T-cell (primary cell): ENCODE data around the gene LPAR2. TPM values are rescaled to one million over a fixed set of nuclear protein-coding genes. Genes with fewer than 3 reads are reported as not detected.
"Not testable (repeated sequence)": the region's sequence is repeated elsewhere in the genome, so short reads cannot be mapped to it uniquely, and the experiment has no call there.

Experiments
- ATAC-seq, 4 experiments: fragments of 200-7000 bp in 3 of 4; fragments of 150-1000 bp in 1 of 4; cut with Tn5 transposase; replicated peaks in 1 of 4; 1 replicate in 3 of 4; 2 replicates in 1 of 4; pipeline ENCODE4 v1.10.0; 2021; ENCODE audit warnings: moderate library complexity in 3 of 4, mild to moderate bottlenecking in 2 of 4, moderate number of reproducible peaks in 1 of 4
- CTCF ChIA-PET, 2 donors: fragments of 300-600 bp; sonication (Branson Sonifier 250); formaldehyde crosslinking; loops; one replicate each; lab custom pipeline; 2022; ENCODE audit warnings: antibody characterized with exemption in 2 of 2; lab: Charles Lee
- POLR2A ChIA-PET, 2 donors: fragments of 300-600 bp; sonication (Branson Sonifier 250); formaldehyde crosslinking; loops; one replicate each; lab custom pipeline; 2022; ENCODE audit warnings: antibody characterized with exemption in 2 of 2; lab: Charles Lee
- DNase-seq, 35 experiments: peaks; one replicate each; pipeline versions ENCODE4 v3.0.0 to v3.0.0-alpha.2; 2013 to 2023
- H3K27ac ChIP-seq: one replicate; pipeline ENCODE4 v1.5.1; 2013; ENCODE audit warnings: low read length
- H3K27me3 ChIP-seq, 2 experiments: replicated peaks in 1 of 2; 1 replicate in 1 of 2; 2 replicates in 1 of 2; pipeline versions ENCODE4 v1.6.1 to v1.7.0; 2013; ENCODE audit warnings: low read length in 1 of 2, mixed read lengths in 1 of 2; ENCODE audit not compliant: control insufficient read depth in 2 of 2, insufficient read depth in 2 of 2; ENCODE audit errors: extremely low read depth in 1 of 2
- H3K36me3 ChIP-seq, 2 donors: 1 replicate in 1 of 2; 2 replicates in 1 of 2; pipeline versions ENCODE4 v1.6.1 to v1.7.0; 2013; ENCODE audit warnings: low read length in 1 of 2; ENCODE audit not compliant: control insufficient read depth in 2 of 2, insufficient read depth in 1 of 2; ENCODE audit errors: extremely low read depth in 1 of 2
- H3K4me1 ChIP-seq, 2 experiments: 1 replicate in 1 of 2; 2 replicates in 1 of 2; pipeline versions ENCODE4 v1.6.1 to v1.7.0; 2013; ENCODE audit warnings: low read length in 2 of 2, mixed read lengths in 1 of 2; ENCODE audit not compliant: insufficient read depth in 2 of 2, control insufficient read depth in 1 of 2; ENCODE audit errors: extremely low read depth in 1 of 2
- H3K4me3 ChIP-seq, 2 donors: 1 replicate in 1 of 2; 2 replicates in 1 of 2; pipeline versions ENCODE4 v1.5.1 to v1.7.0; 2013; ENCODE audit warnings: mild to moderate bottlenecking in 2 of 2, low read length in 1 of 2, moderate library complexity in 1 of 2; ENCODE audit not compliant: control insufficient read depth in 1 of 2; ENCODE audit errors: extremely low read depth in 1 of 2
- H3K9me3 ChIP-seq: 2 replicates; pipeline ENCODE4 v1.7.0; 2013
- H3K27ac Mint-ChIP-seq, 2 donors: one replicate each; pipeline ENCODE4 v1.8.0; 2020 to 2021; ENCODE audit warnings: mild to moderate bottlenecking in 2 of 2, mixed read lengths in 2 of 2
- H3K27me3 Mint-ChIP-seq, 2 donors: one replicate each; pipeline ENCODE4 v1.8.0; 2021 to 2022; ENCODE audit warnings: mixed read lengths in 2 of 2
- H3K36me3 Mint-ChIP-seq: one replicate; pipeline ENCODE4 v1.8.0; 2021; ENCODE audit warnings: mixed read lengths
- H3K4me1 Mint-ChIP-seq, 3 donors: one replicate each; pipeline ENCODE4 v1.8.0; 2020 to 2022; ENCODE audit warnings: mixed read lengths in 3 of 3, mild to moderate bottlenecking in 1 of 3
- H3K4me3 Mint-ChIP-seq, 3 donors: one replicate each; pipeline ENCODE4 v1.8.0; 2020 to 2022; ENCODE audit warnings: mild to moderate bottlenecking in 3 of 3, mixed read lengths in 3 of 3, moderate library complexity in 3 of 3
- H3K9me3 Mint-ChIP-seq, 3 donors: one replicate each; pipeline ENCODE4 v1.8.0; 2020 to 2022; ENCODE audit warnings: mixed read lengths in 3 of 3
- WGBS: methylation state at CpG from one replicate; pipeline ENCODE4 v1.1.5; 2013; ENCODE audit warnings: missing lambda C conversion rate; ENCODE audit not compliant: insufficient coverage; 5-methylcytosine and 5-hydroxymethylcytosine counted together
- total RNA-seq, 35 experiments: library from RNA in 6 of 35; stranded (reverse) in 6 of 35; fragments of 120-200 nt in 1 of 35; gene quantifications; one replicate each; pipeline versions ENCODE4 v1.2.1 to v1.2.4 and lab custom pipeline; 2013 to 2026

Gene LPAR2
- total RNA-seq, 5 donors from 2014 or later (not counting 1 experiment from before 2014, with no cell fraction given), result 78.3 to 106 (median 82.4) TPM

DNA sequence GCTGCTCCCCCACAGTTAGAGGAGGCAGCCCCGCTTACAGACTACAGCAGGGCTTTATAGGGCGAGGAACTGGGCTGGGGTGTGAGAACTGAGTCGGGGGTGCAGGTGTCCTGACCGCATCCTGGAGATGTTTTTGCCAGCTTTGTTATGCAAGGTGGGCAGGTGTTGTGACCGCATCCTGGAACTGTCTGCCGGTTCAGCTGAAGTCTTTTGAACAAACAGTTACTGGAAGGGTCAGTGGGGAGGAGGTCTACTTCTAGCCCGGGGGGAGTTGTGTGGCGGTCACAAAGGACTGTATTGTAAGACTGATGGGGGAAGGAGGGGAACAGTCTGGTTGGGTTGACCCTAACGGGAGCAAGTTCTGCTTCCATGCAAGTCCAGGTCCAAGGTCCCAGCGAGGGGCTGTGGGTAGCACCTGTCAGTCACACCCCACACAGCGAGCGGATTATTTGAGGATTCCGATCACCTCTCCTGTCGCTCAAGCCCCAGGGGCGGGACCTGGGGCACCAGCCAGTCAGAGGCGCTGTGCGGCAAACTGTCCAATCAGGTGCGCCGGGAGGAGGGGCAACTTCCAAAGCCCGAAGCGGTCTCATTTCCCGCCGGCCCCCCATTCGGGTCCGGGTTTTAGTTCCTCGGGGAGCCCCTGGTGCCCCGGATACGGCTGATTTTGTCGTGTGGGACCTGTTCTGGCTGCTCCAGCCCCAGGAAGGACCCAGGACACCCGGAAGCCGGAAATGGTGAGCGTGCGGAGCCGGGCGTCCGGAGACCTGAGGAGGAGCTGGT lies 40.4 kb upstream of the LPAR2 start, which contains the start of gene ZNF101:
TSS of gene ZNF101 (plus strand) at position 610 of the 783 bp plus-strand sequence. CDS start at position 735, 125 bp downstream.
- Mint-ChIP-seq H3K27ac (peak within 1 kb of the TSS; percentile 93 to 98), H3K4me3 (peak within 1 kb of the TSS; percentile 77 to 89 (median 83)), H3K27me3 (no peaks in the 10 kb centered on the region), H3K4me1 (peaks cover 31 to 51% (median 50%) of the 10 kb centered on the region in 3 donors), H3K9me3 (no peaks in the 10 kb centered on the region), H3K36me3 (peaks cover 30% of the 10 kb centered on the region)
- ChIA-PET CTCF (interaction anchor here in 1 of 2 donors (0.9 kb wide), 1 partner anchor 198 kb away, joined by 4 read pairs; the partner anchor contains the start of gene ZNF253), POLR2A (interaction anchor here in 1 of 2 donors (0.6 to 0.7 kb wide), 3 partner anchors 54 to 108 kb away, joined by 3 read pairs; no protein-coding TSS in a partner anchor)
- peak within 1 kb of the TSS; percentile 95 for H3K27ac ChIP-seq
- peaks cover 2 to 78% of the 10 kb centered on the region in 2 experiments for H3K4me1 ChIP-seq
- ATAC-seq, result peak; percentile 71 to 77 (median 74)
- no peaks in the 10 kb centered on the region for H3K27me3 ChIP-seq
- peaks cover 13 to 21% of the 10 kb centered on the region in 2 donors for H3K36me3 ChIP-seq
- no peaks in the 10 kb centered on the region for H3K9me3 ChIP-seq
- H3K4me3 ChIP-seq, result peak within 1 kb of the TSS; percentile 91 to 93
- under 1% methylated on average over 33 of the region's 36 CpGs for WGBS
- DNase-seq, result peak; percentile 88 to 97 (median 95)

DNA sequence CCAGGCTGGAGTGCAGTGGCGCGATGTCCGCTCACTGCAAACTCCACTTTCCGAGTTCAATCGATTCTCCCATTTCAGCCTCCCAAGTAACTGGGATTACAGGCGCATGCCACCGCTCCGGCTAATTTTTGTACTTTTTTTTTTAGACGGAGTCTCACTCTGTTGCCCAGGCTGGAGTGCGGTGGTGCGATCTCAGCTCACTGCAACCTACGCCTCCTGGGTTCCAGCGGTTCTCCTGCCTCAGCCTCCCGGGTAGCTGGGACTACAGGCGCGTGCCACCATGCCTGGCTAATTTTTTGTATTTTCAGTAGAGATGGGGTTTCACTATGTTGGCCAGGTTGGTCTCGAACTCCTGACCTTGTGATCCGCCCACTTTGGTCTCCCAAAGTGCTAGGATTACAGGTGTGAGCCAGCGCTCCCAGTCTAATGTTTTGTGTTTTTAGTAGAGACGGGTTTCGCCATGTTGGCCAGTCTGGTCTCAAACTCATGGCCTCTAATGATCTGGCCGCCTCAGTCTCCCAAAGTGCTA lies 37.5 kb upstream of the LPAR2 start:
- Mint-ChIP-seq H3K27ac (peak overlapping the region; percentile 34 to 57), H3K36me3 (peaks cover 12% of the 10 kb centered on the region), H3K4me3 (peak overlapping the region in 2 of 3 donors; percentile 41 to 77), H3K4me1 (peaks cover 44 to 53% (median 53%) of the 10 kb centered on the region in 3 donors)
- H3K36me3 ChIP-seq, H3K27me3 ChIP-seq, DNase-seq, H3K27ac ChIP-seq, ATAC-seq, H3K4me3 ChIP-seq, H3K9me3 ChIP-seq, CTCF ChIA-PET, H3K27me3 Mint-ChIP-seq, H3K9me3 Mint-ChIP-seq: not testable (repeated sequence)
- peaks cover 16 to 79% of the 10 kb centered on the region in 2 experiments for H3K4me1 ChIP-seq
- WGBS, result 98% methylated on average over 16 of the region's 22 CpGs
- POLR2A ChIA-PET, result interaction anchor here in 1 of 2 donors (0.6 kb wide), 1 partner anchor 45 kb away, joined by 3 read pairs; no protein-coding TSS in a partner anchor

- H3K9me3 ChIP-seq, result no peaks in the 10 kb centered on the region
- ATAC-seq (peak; percentile 74 to 75 (median 74)), DNase-seq (peak; percentile 87 to 97 (median 92))
- H3K36me3 ChIP-seq, result peaks cover 12 to 24% of the 10 kb centered on the region in 2 donors
- peak within 1 kb of the TSS; percentile 91 for H3K27ac ChIP-seq
- no peaks in the 10 kb centered on the region for H3K9me3 Mint-ChIP-seq
- peaks cover 15% of the 10 kb centered on the region for H3K36me3 Mint-ChIP-seq
- no peaks in the 10 kb centered on the region for H3K27me3 ChIP-seq
- CTCF ChIA-PET, result interaction anchor here (0.6 to 0.7 kb wide), 2 partner anchors 334 to 506 kb away, joined by 3 to 5 read pairs; no protein-coding TSS in a partner anchor
- H3K27me3 Mint-ChIP-seq, result no peaks in the 10 kb centered on the region
- WGBS, result under 1% methylated on average over 76 of the region's 85 CpGs
- peak within 1 kb of the TSS; percentile 78 to 93 (median 92) for H3K4me3 Mint-ChIP-seq
- peak within 1 kb of the TSS; percentile 65 to 82 for H3K4me3 ChIP-seq
- H3K27ac Mint-ChIP-seq, result peak within 1 kb of the TSS; percentile 96 to 99
- POLR2A ChIA-PET, result interaction anchor here (0.6 to 0.9 kb wide), 5 partner anchors 43 to 1360 kb away, joined by 3 to 6 read pairs (median 4); partner anchors contain the start of gene ZNF14 (in 1 of the 2)
- peaks cover 35 to 49% (median 46%) of the 10 kb centered on the region in 3 donors for H3K4me1 Mint-ChIP-seq
- H3K4me1 ChIP-seq, result peaks cover 14 to 66% of the 10 kb centered on the region in 2 experiments
Measured at GRCh38 chr19:19663256-19664120, 35.5 kb upstream of the LPAR2 start, which contains the start of gene ATP13A1. Gene ATP13A1, minus strand, starts transcription at chr19:19663676. Its CDS starts 10 bp downstream, at chr19:19663666.

- H3K4me3 Mint-ChIP-seq, result peak overlapping the region; percentile 78 to 92 (median 88)
- no peaks in the 10 kb centered on the region for H3K9me3 Mint-ChIP-seq
- H3K4me1 Mint-ChIP-seq, result peaks cover 29 to 47% (median 41%) of the 10 kb centered on the region in 3 donors
- ATAC-seq, result peak in 1 of 4 experiments; percentile 0
- Histone ChIP-seq H3K4me3 (peak overlapping the region; percentile 65 to 82), H3K4me1 (peaks cover 14 to 60% of the 10 kb centered on the region in 2 experiments), H3K27me3 (no peaks in the 10 kb centered on the region), H3K36me3 (peaks cover 16 to 29% of the 10 kb centered on the region in 2 donors), H3K9me3 (no peaks in the 10 kb centered on the region), H3K27ac (peak overlapping the region; percentile 66)
- 4% methylated on average over 13 of the region's 17 CpGs for whole genome bisulfite sequencing
- no peak for DNase-seq
- no peaks in the 10 kb centered on the region for H3K27me3 Mint-ChIP-seq
- peaks cover 20% of the 10 kb centered on the region for H3K36me3 Mint-ChIP-seq
- POLR2A ChIA-PET, result interaction anchor here in 1 of 2 donors (0.6 kb wide), 1 partner anchor 1361 kb away, joined by 3 read pairs; no protein-coding TSS in a partner anchor
- peak overlapping the region; percentile 89 to 94 for H3K27ac Mint-ChIP-seq
- CTCF ChIA-PET, result no interaction called here
Measured at GRCh38 chr19:19662871-19663255, 34.8 kb upstream of the LPAR2 start.

DNA sequence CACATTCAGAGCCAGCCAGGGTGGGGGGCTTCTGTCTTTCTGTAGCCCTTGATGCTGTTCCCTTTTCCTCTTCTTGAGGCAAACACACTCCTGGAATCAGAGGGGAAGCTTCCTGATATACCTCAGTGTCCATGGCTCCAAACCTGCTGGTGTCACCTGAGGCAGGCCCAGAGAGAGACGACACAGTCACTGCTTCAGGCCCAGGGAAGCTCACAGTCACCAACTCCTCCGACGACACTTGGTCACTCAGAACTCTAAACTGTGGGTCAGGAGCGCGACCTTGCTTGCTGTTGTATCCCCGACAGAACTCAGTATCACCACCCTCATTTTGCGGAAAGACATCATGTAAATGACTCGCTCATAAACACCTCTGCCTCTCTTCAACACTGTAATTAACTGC lies 34.3 kb upstream of the LPAR2 start:
- H3K4me3 ChIP-seq, result peak overlapping the region in 1 of 2 donors; percentile 65

More for the DNA sequence above, 34.3 kb upstream of the LPAR2 start:
- H3K9me3 Mint-ChIP-seq, result no peaks in the 10 kb centered on the region
- Histone ChIP-seq H3K4me1 (peaks cover 14 to 55% of the 10 kb centered on the region in 2 experiments), H3K36me3 (peaks cover 19 to 34% of the 10 kb centered on the region in 2 donors), H3K27me3 (no peaks in the 10 kb centered on the region), H3K9me3 (no peaks in the 10 kb centered on the region), H3K27ac (peak overlapping the region; percentile 66)
- ATAC-seq (no peak), DNase-seq (no peak)
- H3K4me1 Mint-ChIP-seq, result peaks cover 24 to 42% (median 35%) of the 10 kb centered on the region in 3 donors
- peak overlapping the region; percentile 89 to 94 for H3K27ac Mint-ChIP-seq
- CTCF ChIA-PET, result no interaction called here
- peaks cover 20% of the 10 kb centered on the region for H3K36me3 Mint-ChIP-seq
- POLR2A ChIA-PET, result interaction anchor here in 1 of 2 donors (0.5 kb wide), 1 partner anchor 24 kb away, joined by 4 read pairs; no protein-coding TSS in a partner anchor
- H3K4me3 Mint-ChIP-seq, result peak overlapping the region; percentile 78 to 92 (median 88)
- WGBS, result 73% methylated on average over 8 of the region's 8 CpGs
- H3K27me3 Mint-ChIP-seq, result no peaks in the 10 kb centered on the region
